ENCODE results near the gene TMEM273. TPM values are rescaled to one million over a fixed set of nuclear protein-coding genes. Genes with fewer than 3 reads are reported as not detected.

The TMEM273 gene
- total RNA-seq, 4 donors from 2014 or later: 4.9 to 11.2 (median 7.8) TPM

DNA sequence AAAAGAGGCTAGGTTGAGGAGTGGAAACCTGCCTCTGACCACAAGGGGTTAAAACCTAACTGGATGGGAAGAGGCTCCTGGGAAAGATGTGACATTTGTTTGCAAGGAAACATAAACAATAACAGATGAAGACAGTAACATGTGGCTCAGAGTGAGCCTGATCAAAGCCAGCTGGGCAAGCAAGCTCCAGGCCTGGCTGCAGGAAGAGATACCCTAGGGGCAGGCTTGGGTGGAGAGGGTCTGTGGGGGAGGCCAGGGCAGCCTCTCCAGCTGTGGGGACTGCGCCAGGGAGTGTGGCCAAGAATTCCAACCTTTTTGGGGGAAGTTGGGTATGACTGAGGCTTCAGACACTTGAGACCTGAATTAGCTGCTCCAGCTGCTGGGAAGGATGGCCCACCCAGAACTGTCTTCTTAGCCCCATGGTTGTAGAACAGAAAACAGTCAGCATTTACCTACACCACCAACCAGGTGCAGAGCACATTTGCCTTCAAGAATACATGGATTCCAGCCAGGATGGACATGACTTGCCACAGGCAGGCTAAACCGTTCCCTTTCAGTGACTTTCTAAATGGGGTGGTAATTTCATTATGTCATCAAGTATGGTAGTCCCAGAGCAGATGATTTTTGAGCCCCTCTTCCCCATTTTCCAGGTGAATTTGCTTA, 44.0 kb downstream of the TMEM273 start:
- TF ChIP-seq CTCF (IDR thresholded peaks at IDR 0.05 in 4 of 5, conservative IDR thresholded peaks at IDR 0.05 in 1 of 5) (no peak), POLR2A (IDR thresholded peaks at IDR 0.05) (no peak)
- no peaks in the 10 kb centered on the region for H3K4me1 ChIP-seq
- H3K27ac ChIP-seq: no peak overlapping the region
- H3K27me3 ChIP-seq: no peaks in the 10 kb centered on the region
- H3K36me3 ChIP-seq: no peaks in the 10 kb centered on the region
- no peak overlapping the region for H3K4me3 ChIP-seq
- no peaks in the 10 kb centered on the region for H3K9me3 ChIP-seq
- no peak for ATAC-seq
- no peak for DNase-seq
- intact Hi-C loops (cut with DNase I; ENCODE audit: low total_unique reads) (no loop called here), in situ Hi-C loops (cut with MboI; ENCODE audit: low sequenced_read_pairs in 4 of 4) (no loop called here)

DNA sequence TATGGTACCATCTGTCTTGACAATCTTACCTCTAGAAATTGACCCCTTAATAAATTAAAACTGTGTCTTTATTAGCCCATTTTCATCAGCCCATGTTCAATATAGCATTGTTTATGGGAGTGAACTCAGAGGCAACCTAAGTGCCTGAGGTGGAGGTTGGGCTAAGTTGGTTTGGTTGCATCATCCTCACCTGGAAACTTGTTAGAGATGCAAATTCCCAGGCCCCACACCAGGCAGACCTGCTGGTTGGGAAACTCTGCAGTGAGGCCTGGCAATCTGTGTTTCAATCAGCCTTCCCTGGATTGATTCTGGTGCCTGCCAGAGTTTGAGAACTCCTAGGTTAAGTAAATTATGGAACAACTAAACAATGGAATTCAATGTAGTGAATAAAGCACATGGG, 44.9 kb downstream of the TMEM273 start:
- no peaks in the 10 kb centered on the region for H3K9me3 ChIP-seq
- no peaks in the 10 kb centered on the region for H3K27me3 ChIP-seq
- DNase-seq: no peak
- in situ Hi-C loops (cut with MboI; ENCODE audit: low sequenced_read_pairs in 4 of 4) (no loop called here), intact Hi-C loops (cut with DNase I; ENCODE audit: low total_unique reads) (no loop called here)
- no peak for ATAC-seq
- no peak overlapping the region for H3K27ac ChIP-seq
- no peaks in the 10 kb centered on the region for H3K36me3 ChIP-seq
- H3K4me3 ChIP-seq: no peak overlapping the region
- no peak for TF ChIP-seq POLR2A (IDR thresholded peaks at IDR 0.05)
- TF ChIP-seq CTCF (IDR thresholded peaks at IDR 0.05 in 4 of 5, conservative IDR thresholded peaks at IDR 0.05 in 1 of 5): no peak
- no peaks in the 10 kb centered on the region for H3K4me1 ChIP-seq

- TF ChIP-seq POLR2A (IDR thresholded peaks at IDR 0.05): no peak
- TF ChIP-seq CTCF (IDR thresholded peaks at IDR 0.05 in 4 of 5, conservative IDR thresholded peaks at IDR 0.05 in 1 of 5): no peak
- H3K4me3 ChIP-seq: no peak overlapping the region
- H3K27me3 ChIP-seq: no peaks in the 10 kb centered on the region
- in situ Hi-C loops (cut with MboI; ENCODE audit: low sequenced_read_pairs in 4 of 4) (no loop called here), intact Hi-C loops (cut with DNase I; ENCODE audit: low total_unique reads) (no loop called here)
- no peaks in the 10 kb centered on the region for H3K36me3 ChIP-seq
- DNase-seq (no peak), ATAC-seq (no peak)
- no peaks in the 10 kb centered on the region for H3K9me3 ChIP-seq
- no peak overlapping the region for H3K27ac ChIP-seq
- no peaks in the 10 kb centered on the region for H3K4me1 ChIP-seq
These were observed 46.5 kb downstream of the TMEM273 start for GRCh38 chr10:49141541-49142332.

DNA sequence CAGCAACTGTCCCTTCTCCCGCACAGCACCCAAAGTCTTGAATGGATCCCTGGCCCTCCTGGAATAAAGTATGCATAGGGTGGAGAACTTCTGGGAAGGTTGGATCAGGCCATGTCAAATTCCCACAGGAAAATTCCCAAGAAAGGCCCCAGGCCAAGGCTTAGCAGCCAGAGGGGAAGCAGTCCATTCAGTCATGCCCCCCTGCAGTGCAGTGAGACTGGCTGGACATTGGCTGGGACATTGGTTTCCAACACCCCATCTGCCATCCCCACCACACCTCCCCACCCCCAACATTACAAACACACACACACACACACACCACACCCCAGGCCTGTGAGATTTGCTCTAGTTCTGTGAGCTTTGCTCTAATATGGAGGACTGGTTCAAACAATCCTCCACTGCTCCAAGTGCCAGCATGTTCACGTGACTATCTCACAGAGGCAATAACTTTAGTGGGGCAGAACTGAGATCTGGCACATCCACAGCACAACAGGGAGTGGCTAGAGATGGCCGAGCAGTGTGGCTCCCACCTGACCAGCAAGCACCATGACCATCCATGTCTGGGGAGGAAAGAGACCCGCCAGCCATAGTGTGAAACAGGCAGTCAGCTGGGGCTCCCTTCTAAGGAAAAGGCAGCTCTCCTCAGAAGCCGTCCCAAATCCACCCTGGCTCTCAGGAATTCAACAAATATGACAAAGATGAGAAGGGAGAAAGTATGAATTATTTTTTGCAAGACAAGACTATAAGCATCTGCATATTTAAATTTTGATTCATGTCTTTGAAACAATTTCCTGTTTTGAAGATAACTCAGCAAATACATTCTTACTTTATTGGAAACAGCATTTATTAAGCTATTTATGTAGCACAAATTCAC, 47.6 kb downstream of the TMEM273 start:
- no peaks in the 10 kb centered on the region for H3K9me3 ChIP-seq
- no peak overlapping the region for H3K27ac ChIP-seq
- no peaks in the 10 kb centered on the region for H3K4me1 ChIP-seq
- H3K4me3 ChIP-seq: no peak overlapping the region
- DNase-seq (no peak), ATAC-seq (no peak)
- in situ Hi-C loops (cut with MboI; ENCODE audit: low sequenced_read_pairs in 4 of 4) (no loop called here), intact Hi-C loops (cut with DNase I; ENCODE audit: low total_unique reads) (no loop called here)
- TF ChIP-seq CTCF (IDR thresholded peaks at IDR 0.05 in 4 of 5, conservative IDR thresholded peaks at IDR 0.05 in 1 of 5) (no peak), POLR2A (IDR thresholded peaks at IDR 0.05) (no peak)
- H3K36me3 ChIP-seq: no peaks in the 10 kb centered on the region
- H3K27me3 ChIP-seq: no peaks in the 10 kb centered on the region
